Gastroesophageal sphincter (tissue), 3 donors: ENCODE data around the gene XPNPEP2.

ENCODE experiments used
- POLR2AphosphoS5 ChIP-seq: sonication (generic); formaldehyde crosslinking; IDR thresholded peaks from one replicate; pipeline ENCODE4 v1.6.1; 2017; ENCODE audit warnings: antibody characterized with exemption
- TF ChIP-seq, protein P1 (sequence below), 4 experiments: fragments of 200-600 bp in 2 of 4; fragments of 450-650 bp in 2 of 4; sonication (generic) in 1 of 4; IDR thresholded peaks; one replicate each; pipeline ENCODE4 v1.5.1; 2017 to 2019; ENCODE audit warnings: antibody characterized with exemption in 4 of 4, mild to moderate bottlenecking in 2 of 4, moderate library complexity in 2 of 4

DNA sequence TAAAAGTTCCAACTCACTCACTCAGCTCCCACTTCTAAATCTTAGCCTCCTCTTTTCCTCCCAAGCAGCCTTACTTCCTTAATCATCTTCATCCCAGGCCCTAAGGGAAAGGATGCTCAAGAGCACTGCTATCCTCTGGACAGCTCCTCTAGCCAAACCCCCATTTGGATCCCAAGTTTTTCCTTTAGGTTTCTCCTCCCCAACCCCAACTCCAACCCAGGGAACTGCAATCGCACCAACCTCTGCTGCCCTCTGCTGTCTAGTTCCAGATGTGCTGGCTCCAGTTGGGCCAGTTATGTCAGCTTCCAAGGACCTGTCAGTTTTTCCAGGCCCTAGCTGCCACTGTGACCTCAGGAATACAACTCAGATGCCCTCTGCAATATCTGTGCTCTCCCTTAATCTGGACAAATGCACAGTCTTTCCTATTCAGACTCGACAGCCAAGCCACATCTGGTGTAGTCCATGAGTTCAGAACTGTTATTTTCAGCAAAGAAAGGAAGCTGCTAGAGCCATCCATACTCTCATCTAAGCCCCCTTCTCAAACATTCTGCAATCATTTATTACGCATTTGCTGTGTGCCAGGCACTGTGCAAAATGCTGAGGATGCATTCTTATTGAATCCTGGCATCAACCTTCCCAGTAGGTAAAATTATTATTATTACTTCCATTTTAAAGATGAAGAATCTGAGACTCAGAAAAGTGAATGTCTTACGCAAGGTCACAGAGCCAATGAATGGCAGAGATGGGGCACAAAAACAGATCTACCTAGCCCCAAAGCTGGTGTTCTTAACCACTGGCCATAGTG, 12.3 kb upstream of the XPNPEP2 start:
- TF ChIP-seq, protein P1, sequence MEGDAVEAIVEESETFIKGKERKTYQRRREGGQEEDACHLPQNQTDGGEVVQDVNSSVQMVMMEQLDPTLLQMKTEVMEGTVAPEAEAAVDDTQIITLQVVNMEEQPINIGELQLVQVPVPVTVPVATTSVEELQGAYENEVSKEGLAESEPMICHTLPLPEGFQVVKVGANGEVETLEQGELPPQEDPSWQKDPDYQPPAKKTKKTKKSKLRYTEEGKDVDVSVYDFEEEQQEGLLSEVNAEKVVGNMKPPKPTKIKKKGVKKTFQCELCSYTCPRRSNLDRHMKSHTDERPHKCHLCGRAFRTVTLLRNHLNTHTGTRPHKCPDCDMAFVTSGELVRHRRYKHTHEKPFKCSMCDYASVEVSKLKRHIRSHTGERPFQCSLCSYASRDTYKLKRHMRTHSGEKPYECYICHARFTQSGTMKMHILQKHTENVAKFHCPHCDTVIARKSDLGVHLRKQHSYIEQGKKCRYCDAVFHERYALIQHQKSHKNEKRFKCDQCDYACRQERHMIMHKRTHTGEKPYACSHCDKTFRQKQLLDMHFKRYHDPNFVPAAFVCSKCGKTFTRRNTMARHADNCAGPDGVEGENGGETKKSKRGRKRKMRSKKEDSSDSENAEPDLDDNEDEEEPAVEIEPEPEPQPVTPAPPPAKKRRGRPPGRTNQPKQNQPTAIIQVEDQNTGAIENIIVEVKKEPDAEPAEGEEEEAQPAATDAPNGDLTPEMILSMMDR (IDR thresholded peaks at IDR 0.05): peak; percentile 53 to 79 (median 68)
- TF ChIP-seq POLR2AphosphoS5: no peak
